ENCODE measurements around the gene ZNF580. TPM values are rescaled to one million over a fixed set of nuclear protein-coding genes. Genes with fewer than 3 reads are reported as not detected.
A peak's percentile ranks its signal among the peaks of the same experiment; 100 is the strongest.

ZNF580 gene
- total and polyA plus RNA-seq, 12 donors: 8.0 to 101 (median 46.0) TPM

DNA sequence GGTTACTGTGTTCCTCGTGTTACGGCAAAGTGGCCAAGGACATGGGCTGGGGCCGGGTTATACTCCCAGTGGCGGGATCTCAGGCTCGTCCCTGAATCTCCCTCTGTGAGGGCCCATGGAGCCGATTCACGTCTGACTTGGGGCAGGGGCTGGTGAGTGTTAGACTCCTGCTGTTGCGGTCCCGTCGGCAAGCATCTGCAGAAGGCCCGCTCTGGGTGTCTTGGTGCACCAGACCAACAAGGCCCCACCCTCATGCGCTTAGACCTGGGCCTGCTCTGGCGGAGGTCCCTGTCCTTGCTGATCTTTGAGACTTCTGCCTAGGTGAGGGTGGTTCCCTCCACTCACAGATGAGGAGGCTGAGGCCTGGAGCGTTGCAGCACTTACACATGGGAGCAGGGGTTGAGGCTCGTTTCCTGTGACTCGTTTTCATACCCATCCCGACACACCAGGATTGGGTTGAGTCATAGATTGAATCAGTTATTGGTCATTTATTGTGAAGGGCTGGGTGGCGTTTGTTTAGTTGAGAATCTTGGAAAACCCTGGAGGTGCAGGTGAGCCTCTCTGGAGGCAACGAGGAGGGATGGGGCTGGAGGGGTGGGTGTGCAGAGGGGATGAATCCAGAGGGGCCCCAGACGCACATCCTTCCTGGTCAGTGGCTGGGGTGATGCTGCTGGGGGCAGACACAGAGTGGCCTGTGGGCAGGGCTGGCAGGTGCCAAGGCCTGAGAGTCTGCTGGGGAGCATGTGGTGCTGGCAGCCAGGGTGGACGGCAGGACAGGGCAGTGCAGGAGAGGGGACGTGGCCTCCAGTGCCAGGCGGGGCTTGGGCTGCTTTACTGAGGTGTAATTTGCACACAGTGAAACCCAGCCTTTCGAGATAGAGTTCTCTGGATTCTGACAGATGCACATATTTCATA is 38.8 kb downstream of the ZNF580 start:
- no peak for TF ChIP-seq CTCF (IDR thresholded peaks at IDR 0.05)
- no peak for TF ChIP-seq POLR2A (IDR thresholded peaks at IDR 0.05)
- Histone ChIP-seq H3K36me3 (replicated peaks in 1 of 2) (peaks cover 0 to 52% of the 10 kb centered on the region in 2 donors), H3K4me1 (replicated peaks in 1 of 2) (peaks cover 71 to 81% of the 10 kb centered on the region in 2 donors), H3K27ac (peak overlapping the region in 3 of 5 donors; percentile 59 to 88 (median 87)), H3K27me3 (no peaks in the 10 kb centered on the region), H3K4me3 (no peak overlapping the region), H3K9me3 (replicated peaks in 1 of 3) (no peaks in the 10 kb centered on the region)
- WGBS, 4 donors: 58 to 69% (median 63%) methylated on average over 17 to 24 of the region's 24 CpGs
- peak in 1 of 7 donors; percentile 46 for DNase-seq
- intact Hi-C loops (cut with DNase I): no loop called here

DNA sequence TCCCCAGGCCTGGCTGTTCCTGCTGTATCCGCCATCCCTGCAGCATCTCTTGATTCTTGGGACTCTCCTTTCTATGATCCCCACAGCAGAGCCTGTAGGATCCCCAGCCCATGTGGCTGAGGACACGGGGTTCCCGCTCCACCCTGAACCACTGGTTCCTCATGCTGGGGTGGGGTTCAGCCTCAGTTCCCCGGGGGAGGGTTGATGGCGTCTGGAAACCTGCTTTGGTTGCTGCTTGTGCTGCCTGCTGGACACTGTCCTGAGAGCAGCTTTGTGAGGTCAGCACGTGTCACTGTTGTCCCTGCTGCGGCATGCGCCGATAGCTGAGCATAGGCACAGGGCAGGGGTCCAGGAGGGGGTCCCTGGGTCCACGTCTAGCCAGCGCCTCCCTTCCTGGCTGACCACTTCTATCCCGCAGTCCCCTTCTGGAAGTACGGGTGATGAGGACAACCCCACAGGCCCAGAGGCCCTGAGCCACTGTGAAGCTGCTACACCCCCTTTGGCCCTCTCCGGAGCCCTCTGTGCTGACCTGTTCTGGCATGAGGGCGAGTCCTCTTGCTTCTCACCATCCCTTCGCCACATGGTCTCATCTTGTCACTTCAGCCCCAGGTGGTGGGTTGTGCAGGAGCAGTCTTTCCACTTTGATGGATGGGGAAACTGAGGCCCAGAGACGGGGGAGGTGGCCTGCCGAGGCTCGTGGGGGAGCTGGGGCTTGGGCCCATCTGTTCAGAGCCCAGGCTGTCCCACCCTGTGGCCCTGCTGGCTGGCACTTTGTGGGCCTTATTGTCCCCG is 39.7 kb downstream of the ZNF580 start:
- no peaks in the 10 kb centered on the region for H3K9me3 ChIP-seq (replicated peaks in 1 of 3)
- no peak for TF ChIP-seq POLR2A (IDR thresholded peaks at IDR 0.05)
- no peak for TF ChIP-seq CTCF (IDR thresholded peaks at IDR 0.05)
- H3K4me3 ChIP-seq: no peak overlapping the region
- WGBS, 4 donors: 70 to 100% (median 73%) methylated on average over 3 to 20 of the region's 20 CpGs
- DNase-seq: no peak
- intact Hi-C loops (cut with DNase I): no loop called here
- H3K36me3 ChIP-seq (replicated peaks in 1 of 2): peaks cover 0 to 61% of the 10 kb centered on the region in 2 donors
- peak overlapping the region; percentile 38 to 88 (median 65) for H3K27ac ChIP-seq
- H3K27me3 ChIP-seq: no peaks in the 10 kb centered on the region
- H3K4me1 ChIP-seq (replicated peaks in 1 of 2): peaks cover 72 to 82% of the 10 kb centered on the region in 2 donors

- 36 to 55% (median 44%) methylated on average over 7 to 9 of the region's 9 CpGs for WGBS, 4 donors
- Histone ChIP-seq H3K27me3 (no peaks in the 10 kb centered on the region), H3K9me3 (replicated peaks in 1 of 3) (no peaks in the 10 kb centered on the region), H3K4me3 (no peak overlapping the region), H3K27ac (peak overlapping the region; percentile 34 to 88 (median 65)), H3K36me3 (replicated peaks in 1 of 2) (peaks cover 0 to 69% of the 10 kb centered on the region in 2 donors), H3K4me1 (replicated peaks in 1 of 2) (peaks cover 65 to 75% of the 10 kb centered on the region in 2 donors)
- peak in 6 of 7 donors; percentile 75 to 86 (median 82) for DNase-seq
- TF ChIP-seq POLR2A (IDR thresholded peaks at IDR 0.05) (no peak), CTCF (IDR thresholded peaks at IDR 0.05) (no peak)
- intact Hi-C loops (cut with DNase I): no loop called here
Observed at GRCh38 chr19:55681131-55682092, 40.6 kb downstream of the ZNF580 start.
